ENCODE data around the gene CIP2A.
"Not testable (repeated sequence)": the region's sequence is repeated elsewhere in the genome, so short reads cannot be mapped to it uniquely, and the experiment has no call there.

Gene CIP2A

DNA sequence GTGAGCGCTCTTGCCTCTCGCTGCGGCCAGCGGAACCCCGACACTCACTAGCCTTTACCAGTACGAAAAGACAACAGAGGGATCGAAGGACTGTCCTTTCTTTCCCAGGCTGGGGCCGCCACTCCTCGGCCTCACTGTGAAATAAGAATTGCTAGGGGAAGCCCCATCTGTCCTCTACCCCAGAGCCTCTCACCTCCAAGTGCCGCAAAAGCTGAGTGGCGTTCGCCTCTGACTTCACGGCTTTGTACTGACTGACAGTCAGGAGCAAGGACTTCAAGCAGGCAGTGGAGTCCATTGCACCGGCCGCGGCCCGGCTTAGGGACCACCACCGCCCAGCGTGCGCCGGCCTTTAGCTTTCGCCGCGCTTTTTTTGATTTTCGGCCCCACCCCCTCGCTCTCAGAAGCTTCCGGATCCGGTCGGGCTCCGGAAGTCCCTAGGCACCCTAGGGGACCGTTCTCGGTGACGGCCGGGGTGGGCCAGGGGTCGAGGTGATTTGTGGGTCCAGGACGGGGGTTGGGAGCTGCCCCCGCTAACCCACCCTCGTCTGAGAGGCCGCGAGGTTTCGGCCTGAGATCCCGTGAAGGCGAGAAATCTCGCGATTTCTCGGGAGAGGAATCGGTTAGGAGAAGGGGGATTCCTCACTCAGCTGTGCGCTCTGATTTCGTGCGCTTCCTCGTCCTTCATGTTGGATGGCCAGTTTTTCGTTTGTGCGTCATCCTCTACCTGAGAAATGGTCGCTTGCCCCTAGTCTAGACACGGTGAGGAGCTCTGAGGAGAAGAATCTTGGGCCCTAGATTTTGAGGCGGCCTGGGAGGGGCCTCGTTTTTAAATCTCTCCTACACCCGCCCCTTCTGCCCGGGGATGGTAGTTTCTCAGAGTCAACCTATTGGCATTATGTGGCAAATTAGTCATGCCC lies at the start of gene CIP2A, which contains the start of gene DZIP3:
TSS of gene CIP2A (minus strand) at position 358 of the 917 bp plus-strand sequence. CDS start at position 295, 63 bp downstream.
TSS of gene DZIP3 (plus strand) at position 642 of the 917 bp plus-strand sequence. CDS start 15,685 bp downstream, outside the sequence.
- peak; percentile 76 for DNase-seq

DNA sequence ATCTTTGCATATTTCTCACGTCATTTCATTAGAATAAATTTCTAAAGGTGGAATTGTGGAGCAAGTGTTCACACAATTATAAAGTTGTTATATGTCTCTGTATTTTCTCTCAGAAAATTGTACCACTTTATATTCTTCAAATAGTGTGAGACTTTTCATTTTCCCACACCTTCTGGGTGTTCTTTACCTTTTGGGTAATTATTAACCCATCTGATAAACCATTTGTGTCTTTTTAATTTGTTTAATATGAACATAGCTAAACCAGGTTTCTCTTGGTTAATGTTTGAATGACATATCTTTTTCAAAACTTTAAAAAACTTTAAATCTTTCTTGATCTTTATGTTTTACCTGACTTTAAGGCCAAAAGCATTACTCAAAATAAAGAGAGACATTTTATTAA lies 40.7 kb upstream of the CIP2A start:
- no peak for DNase-seq

DNA sequence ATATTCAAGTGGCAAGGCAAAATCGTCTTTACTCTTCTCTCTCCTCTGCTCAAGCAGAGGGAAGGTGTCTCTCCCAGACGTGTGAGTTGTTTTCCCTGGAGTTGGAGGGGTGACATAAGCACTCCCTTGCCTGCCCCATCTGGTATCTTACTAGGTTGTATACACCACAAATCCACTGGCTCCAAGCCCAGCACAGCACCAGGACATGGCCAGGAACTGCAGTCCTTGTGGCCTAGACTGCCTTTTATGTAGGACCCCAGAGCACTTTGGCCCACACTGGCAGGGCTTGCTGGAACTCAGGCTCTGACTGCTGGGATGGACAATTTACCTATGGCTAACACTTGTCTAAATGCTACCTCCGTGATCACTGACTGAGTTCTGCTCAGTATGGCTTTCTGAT lies 34.3 kb upstream of the CIP2A start:
- no peak for DNase-seq

DNA sequence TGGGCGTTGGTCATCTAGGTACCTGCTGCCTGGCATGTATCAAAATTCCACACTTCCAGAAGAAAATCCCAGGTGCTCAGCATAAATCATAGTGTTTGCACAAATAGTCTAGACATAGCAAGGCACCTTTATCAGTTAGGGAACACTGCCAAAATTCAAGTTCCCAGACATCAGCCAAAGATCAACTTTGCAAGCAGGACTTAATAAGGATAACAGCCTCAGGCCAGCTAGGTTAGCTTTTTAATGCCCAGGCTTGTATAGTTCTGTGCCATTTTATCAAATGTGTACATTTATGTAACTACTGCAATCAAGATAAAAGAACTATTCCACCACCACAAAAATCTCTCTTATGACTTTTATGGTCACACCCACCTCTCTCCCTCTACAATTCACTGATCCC lies 31.0 kb upstream of the CIP2A start:
- no peak for DNase-seq

DNA sequence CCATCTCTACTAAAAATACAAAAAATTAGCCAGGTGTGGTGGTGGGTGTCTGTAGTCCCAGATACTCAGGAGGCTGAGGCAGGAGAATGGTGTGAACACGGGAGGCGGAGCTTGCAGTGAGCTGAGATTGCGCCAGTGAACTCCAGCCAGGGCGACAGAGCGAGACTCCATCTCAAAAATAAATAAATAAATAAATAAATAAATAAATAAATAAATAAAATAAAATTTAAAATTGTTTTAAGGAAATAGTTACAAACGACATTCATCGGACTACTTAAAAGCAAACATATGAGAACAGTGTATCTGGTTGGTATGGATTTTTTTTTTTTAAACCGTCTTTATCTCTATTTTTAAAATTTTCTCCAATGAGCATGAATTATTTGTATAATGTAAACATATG lies 26.9 kb upstream of the CIP2A start:
- not testable (repeated sequence) for DNase-seq

DNA sequence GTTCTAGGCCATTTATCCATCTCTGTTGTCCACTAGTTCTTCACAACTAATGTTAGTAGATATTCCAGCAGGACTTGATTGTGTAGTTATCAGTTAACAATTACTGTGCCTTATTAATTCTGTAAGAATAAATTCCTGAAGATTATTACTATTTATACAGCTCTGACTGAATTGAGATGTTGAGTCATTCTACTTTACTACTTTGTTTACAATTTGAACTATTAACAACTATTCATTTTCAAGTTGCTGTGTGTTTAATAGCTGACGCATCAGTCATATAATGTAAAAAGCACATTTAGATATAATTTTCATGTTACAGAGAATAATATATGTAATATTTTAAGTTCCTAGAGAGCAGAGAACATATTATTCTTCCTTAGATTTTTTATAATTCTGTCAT lies 21.4 kb upstream of the CIP2A start:
- no peak for DNase-seq

DNA sequence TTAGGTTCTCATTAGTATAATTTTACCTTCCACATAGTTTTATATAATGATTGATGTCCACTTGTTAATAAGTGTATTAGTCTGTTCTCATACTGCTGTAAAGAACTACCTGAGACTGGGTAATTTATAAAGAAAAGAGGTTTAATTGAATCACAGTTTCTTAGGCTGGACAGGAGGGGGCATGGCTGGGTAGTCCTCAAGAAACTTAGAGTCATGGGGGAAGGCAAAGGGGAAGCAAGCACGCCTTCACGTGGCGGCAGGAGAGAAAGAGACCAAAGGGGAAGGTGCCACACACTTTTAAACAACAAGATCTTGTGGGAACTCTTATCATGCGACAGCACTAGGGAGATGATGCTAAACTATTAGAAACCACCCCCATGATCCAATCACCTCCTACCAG lies 19.5 kb upstream of the CIP2A start:
- no peak for DNase-seq

DNA sequence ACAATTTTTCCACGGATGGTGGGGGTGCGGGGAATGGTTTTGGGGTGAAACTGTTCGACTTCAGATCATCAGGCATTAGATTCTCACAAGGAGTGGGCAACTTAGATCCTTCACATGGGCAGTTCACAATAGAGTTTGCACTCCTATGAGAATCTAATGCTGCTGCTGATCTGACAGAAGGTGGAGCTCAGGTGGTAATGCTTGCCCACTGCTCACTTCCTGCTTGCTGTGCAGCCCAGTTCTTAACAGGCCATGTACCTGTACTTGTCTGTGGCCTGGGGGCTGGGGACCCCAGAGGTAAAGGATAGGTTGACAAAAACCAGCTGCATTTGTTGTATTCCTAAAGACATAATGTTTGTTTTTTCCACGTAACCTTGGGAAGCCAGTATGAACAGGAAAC lies 16.3 kb upstream of the CIP2A start:
- no peak for DNase-seq

DNA sequence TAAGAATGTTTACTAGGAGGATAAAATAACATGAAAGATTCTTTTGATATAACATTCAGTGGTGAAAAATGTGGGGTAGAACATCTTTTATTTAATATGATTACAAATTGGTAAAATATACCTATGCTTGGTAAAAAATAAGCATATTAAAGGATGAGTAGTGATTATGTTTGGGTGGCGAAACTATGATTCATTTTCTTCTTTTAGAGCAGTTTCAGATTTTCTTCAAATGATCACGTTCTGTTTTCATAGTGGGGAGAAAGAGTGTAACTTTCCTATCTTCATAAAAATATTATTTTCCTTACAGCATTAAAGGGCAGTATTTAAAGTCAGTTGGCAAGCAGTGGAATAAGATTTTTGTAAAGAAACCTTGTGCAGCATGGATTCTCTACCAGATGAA lies 15.8 kb upstream of the CIP2A start:
- no peak for DNase-seq

DNA sequence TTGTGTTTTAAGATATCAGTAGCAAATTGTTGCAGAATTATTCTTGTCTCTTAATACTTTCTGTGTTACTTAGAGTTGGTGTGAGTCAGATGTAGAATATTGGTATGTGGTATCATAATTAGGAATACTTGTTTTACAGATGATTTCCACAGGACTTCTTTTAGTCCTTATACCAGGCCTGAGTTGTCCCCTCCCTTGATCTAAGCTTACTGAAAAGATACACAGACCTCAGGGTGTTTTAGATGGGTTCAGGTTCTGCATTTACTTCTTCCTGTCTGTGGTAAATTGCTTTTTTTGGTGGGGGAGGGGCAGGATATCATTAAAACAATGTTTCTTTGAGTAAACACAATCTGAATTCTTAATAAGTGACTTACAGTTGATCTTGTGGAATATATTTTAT lies 14.5 kb upstream of the CIP2A start:
- no peak for DNase-seq

DNA sequence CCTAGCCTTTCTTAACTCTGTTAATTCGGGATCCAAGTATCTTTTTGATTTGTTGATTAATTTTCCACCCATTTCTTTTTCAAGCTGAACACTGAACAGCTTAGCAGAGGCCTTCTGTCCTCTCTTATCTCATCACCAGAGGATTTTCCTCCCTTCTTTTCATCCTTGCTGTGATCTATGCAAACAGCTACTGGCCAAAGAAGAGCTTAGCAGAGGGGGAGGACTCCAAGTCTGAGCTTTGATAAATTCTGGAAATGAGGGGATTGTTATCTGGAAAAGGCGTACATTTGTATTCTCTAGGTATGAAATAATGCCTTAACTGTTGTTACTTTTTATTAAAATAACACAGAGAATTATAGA lies 13.7 kb upstream of the CIP2A start:
- DNase-seq: no peak

DNA sequence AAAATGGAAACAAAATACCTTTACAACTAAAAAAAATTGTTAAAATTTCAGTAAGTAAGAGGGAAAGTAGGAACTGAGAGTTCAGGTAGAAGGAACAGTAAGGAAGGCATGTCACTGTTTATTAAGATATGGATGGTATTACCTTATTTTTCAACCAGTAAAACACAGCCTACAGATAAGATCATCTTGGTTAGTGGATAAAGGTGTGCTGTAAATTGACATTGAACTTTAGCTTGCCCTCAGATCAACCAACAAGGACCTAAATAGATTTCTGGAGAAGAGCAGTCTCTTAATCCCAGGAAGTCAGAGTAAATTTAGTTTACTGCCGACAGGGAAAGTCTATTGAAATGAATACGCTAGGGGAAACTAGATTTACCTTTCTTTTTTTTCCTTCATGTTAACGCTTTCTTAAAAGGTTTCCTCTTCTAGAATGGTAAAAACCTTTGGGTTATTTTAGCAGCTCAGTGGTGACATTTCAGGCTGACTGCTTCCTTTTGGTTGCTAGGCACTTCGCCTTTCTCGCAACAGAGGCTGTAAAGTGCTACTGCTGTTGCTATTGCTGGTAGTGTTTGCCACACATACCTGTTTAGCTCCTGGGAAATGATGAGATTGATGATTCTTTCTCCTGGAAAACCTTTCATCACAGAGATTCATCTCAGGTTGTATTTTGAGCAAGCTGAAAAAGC lies 13.2 kb upstream of the CIP2A start:
- no peak for DNase-seq

DNA sequence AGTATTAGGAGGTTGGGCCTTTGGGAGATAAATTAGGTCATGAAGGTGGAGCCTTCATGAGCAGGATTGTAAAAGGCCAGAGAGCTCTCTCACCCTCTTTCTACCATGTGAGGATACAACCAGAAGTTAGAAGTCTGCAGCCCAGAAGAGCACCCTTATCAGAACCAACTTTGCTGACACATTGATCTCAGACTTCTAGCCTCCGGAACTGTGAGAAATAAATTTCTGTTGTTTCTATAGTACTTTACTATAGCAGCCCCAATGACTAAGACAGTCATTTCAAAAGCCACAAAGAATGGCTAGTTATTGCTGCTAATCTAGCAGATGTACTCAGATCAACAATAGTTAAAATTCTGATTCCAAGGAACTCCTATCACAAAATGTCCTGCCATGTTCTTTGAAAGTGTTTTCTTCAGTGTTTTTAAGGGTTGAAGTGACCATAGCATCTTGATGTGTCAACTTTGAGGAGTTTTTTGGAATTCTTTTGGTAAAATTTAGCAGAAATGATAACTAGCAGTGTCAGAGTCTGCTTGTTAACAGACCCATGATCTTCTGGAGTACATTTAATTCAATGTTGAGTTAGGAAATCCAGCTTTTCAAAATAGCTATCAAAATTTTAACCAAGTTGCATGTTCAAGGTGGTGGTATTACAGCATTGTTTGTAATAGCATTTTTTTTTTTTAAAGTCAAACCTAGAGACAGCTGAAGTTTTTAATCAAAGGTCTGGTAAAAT lies 10.6 kb upstream of the CIP2A start:
- DNase-seq: no peak

DNA sequence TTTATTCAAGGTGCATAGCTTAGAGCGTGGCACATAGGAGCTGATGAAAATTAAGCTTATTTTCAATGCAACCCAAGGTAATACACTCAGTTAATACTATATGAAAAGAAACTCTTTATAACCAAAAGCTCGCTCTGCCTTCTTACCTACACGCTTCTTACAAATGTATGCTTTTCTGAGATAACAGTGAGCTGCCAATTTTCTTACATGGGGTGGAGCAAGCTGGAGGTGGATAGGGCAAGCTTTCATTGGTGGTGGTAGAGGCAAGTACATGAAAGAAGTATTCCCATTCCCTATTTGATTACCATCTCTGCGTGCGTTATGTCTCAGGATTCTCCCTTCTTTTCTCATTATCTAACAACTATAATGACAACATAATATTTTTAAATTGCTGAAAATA lies 9.1 kb upstream of the CIP2A start:
- DNase-seq: no peak

DNA sequence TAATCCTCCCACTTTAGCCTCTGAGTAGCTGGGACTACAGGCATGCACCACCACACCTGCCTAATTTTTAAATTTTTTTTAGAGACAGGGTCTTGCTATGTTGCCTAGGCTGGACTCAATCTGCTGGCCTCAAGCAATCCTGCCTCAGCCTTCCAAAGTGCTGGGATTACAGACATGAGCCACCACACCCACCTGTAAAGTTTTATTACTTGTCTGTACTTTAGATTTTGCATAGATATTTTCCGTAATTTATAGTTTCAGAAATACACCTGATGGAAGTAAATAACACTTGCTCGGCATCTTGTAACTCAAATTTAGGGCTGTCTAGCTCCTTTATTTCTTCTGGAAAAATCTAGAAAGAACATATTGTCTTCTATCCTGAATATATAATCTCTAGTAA lies 6.1 kb upstream of the CIP2A start:
- DNase-seq: no peak

DNA sequence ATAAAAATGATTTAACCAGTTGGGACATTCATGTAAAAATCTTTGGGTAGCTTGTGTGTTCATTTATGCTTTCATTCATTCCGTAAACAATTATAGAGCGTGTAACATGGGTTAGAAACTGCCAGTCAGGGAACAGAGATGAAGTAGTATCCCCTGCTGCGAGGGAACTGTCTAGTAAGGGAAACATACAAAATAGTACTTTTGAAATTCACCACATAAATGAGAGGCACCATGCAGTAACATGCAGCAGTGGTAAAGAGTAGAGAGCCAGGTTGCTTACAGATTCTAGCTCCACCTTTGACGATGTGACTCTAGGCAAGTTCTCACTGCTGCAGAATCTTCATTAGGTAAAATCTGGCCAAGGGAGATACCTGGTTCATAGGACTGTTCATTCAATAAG lies 1.2 kb upstream of the CIP2A start:
- no peak for DNase-seq

DNA sequence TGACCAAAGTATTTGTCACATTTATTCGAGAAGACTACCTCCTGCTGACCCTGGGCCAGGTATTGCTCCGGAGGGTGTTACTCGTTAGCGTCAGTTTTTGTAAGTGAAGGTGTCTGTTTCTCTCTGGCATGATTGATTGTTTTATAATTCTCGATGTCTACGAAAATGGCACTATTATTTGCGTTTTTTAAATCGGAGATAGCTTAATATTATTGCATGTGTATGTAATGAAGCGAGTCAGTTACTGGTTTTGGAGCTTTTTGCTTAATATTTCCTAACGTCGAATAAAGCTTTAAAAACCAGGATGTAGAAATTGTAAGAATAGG lies 723 bp upstream of the CIP2A start:
- no peak for DNase-seq

DNA sequence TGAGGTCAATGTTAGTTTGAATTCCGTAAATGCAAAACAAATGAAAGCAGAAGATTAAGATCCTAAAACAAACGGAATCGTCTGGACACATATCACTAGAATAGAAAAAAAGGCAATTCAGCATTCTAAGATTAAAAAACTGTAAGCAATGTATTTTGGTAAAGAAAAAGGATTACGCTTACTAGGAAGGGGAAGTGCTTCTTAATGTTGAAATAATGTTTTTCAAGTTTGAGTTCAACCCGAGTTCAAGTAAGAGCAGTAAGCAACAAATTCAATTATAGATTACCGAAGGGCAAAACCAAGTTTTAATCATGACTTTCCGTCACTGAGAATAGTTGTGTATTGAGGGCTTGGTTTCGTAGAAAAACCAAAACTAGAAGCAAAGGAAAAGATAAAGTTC lies 637 bp downstream of the CIP2A start:
- peak; percentile 23 for DNase-seq

DNA sequence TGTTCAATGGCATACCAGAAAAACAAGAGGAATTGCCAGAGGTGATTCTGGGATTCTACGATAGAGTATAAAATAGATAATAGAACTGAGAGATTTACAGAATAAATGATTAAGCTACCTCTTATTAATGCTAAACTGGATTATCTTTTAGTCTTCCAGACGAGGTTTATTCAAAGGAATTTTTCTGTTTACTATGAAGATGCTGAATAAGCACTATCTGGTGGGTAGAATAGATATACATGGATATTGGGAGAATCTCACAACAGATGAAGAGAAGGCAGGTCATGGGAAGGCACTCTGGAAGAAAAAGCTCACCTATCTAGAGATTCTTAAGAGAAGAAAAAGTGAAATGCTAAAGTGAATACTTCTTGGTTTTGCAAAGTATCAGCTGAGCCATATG lies 11.2 kb downstream of the CIP2A start:
- DNase-seq: no peak

DNA sequence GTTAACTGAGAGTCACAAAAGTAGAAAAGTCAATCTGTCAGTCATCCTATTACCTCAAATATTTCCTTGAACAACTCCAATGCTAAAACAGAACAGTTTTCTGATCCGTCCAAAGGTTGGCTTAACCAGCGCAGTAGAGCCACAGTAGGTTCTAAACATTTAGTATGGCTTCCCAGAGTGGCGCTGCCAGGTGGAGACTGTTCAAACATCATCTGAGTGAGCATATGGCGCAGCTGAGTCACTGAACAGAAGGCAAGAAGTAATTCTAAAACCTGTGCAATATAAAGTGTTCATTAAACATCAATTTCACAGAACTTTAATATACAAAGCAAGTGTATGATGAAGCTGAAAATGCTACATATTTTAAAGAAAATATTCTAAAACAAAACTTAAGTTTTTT lies 19.9 kb downstream of the CIP2A start:
- DNase-seq: no peak

DNA sequence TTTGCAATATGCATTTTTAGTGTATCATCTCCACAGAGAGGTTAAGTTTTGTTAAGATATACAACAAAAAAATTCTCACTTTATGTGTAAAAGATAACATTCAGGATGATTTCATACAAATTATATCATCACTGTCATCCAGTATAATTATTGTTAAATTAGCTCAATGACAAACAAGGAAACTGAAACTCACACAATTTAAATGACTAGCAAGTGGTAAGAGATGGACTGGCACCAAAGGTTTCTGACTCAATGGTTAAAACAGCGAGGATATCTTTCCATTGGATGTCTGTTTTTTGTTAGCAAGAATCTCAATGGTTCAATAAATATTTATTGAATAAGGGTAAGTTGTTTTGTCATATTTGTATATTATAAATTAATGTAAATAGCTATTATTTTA lies 22.6 kb downstream of the CIP2A start:
- DNase-seq: no peak

DNA sequence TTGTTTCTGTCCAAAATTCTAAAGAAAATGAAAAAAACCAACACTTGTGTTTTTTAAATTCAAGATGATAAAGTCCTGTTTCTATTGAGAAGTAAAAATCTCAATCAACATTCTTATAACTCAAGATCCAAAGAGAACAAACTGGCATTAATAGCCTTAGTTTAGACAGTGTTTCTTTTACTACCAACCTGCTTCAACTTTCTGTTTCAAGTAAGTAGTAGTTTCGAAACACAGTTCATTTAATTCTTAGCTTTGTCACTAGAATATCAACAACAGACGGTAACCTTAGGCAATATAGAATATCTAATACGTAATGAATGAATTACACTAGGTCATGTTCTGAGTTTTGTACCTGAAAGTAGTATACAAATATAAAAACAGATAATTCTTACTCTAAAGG lies 23.7 kb downstream of the CIP2A start:
- no peak for DNase-seq

DNA sequence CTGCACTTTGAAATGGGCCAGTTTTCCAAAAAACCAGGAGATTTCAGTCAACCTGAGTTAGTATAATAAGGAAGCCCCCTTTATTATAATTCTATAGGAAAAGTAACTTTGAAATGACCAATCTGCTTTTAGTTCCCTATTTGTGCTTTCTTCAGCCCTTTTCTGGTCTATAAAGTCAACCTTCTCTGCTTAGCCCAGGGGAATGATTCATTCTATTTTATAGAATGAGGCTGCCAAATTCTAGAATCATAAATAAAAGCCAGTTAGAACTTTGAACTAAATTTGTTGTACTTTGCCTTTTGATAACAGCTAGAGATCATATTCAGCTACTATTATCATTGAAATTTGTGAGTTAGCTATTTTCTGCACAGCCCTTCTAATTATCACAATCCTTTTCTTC lies 24.7 kb downstream of the CIP2A start:
- no peak for DNase-seq

DNA sequence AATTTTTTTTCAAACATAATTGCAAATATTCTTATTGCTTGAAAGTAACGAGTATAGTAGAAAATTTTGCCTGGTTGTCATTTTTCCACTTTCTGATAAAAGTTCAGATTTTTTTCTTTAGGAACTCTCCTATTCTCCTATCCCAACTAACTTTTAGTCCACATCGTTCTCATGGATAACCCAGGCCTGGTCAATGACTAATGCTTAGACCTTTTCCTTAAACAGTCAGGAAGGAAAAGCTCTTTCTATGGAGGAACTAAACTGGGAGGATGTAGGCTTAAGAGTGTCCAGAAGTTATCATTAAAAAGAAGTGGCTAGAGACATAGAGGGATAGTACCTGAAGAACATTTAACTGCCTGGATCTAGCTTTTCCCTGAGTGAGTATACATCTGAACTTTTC lies 26.7 kb downstream of the CIP2A start:
- DNase-seq: no peak
